ENCODE measurements around the gene PUS1.

Gene PUS1

DNA sequence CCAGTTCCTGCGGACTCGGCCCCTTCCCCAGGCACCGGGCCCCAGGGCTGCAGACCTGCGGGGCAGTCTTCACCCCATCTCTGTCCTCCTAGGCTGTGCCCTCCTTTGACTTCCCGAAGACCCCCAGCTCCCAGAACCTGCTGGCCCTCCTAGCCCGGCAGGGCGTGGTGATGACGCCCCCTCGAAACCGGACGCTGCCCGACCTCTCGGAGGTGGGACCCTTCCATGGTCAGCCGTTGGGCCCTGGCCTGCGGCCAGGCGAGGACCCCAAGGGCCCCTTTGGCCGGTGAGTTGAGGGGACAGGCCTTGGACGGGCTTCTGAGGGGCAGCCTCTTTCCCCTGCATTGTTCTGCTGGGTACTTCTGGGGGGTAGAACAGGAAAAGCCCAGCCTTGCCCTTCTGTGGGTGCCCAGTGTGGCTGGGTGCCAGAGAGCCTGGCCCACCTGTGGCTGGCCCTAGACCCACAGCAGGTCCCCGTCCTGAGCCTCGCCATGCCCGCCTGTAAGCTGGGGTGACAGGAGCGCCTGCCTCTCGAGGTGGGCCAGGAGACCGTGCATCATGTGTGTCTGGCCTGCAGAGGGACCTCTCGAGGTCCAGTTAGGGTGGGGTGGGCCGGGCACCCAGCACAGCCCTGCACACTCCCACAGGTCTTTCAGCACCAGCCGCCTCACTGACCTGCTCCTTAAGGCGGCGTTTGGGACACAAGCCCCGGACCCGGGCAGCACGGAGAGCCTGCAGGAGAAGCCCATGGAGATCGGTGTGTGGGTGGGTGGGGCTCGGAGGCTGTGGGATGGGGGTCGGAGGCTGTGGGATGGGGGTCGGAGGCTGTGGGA lies 12.6 kb upstream of the PUS1 start:
- Histone ChIP-seq H3K4me3 (no peak overlapping the region), H3K9me3 (no peaks in the 10 kb centered on the region), H3K36me3 (replicated peaks) (peaks cover 10% of the 10 kb centered on the region), H3K27me3 (ENCODE audit: low read depth) (no peaks in the 10 kb centered on the region), H3K4me1 (no peaks in the 10 kb centered on the region)
- in situ Hi-C loops (cut with MboI; ENCODE audit: low sequenced_read_pairs) = no loop called here
- DNase-seq (ENCODE audit: low spot score in 2 of 2) = no peak

DNA sequence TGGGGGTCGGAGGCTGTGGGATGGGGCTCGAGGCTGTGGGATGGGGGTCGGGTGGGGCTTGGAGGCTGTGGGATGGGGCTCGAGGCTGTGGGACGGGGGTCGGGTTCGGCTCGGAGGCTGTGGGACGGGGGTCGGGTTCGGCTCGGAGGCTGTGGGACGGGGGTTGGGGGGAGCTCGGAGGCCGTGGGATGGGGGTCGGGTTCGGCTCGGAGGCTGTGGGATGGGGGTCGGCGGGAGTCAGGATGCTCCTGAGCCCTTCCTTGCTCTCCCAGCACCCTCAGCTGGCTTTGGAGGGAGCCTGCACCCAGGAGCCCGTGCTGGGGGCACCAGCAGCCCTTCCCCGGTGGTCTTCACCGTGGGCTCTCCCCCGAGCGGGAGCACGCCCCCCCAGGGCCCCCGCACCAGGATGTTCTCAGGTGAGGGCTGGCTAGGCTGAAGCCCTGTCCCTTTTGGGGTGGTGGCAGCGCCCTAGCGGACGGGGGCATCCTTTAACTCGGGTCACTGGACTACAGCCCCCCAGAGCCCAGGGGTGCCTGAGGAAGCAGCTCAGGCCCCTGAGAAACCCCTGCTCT lies 11.9 kb upstream of the PUS1 start:
- no peaks in the 10 kb centered on the region for H3K4me1 ChIP-seq
- in situ Hi-C loops (cut with MboI; ENCODE audit: low sequenced_read_pairs) = no loop called here
- H3K9me3 ChIP-seq = no peaks in the 10 kb centered on the region
- H3K36me3 ChIP-seq (replicated peaks) = peaks cover 5% of the 10 kb centered on the region
- no peak overlapping the region for H3K4me3 ChIP-seq
- no peaks in the 10 kb centered on the region for H3K27me3 ChIP-seq (ENCODE audit: low read depth)
- no peak for DNase-seq (ENCODE audit: low spot score in 2 of 2)

DNA sequence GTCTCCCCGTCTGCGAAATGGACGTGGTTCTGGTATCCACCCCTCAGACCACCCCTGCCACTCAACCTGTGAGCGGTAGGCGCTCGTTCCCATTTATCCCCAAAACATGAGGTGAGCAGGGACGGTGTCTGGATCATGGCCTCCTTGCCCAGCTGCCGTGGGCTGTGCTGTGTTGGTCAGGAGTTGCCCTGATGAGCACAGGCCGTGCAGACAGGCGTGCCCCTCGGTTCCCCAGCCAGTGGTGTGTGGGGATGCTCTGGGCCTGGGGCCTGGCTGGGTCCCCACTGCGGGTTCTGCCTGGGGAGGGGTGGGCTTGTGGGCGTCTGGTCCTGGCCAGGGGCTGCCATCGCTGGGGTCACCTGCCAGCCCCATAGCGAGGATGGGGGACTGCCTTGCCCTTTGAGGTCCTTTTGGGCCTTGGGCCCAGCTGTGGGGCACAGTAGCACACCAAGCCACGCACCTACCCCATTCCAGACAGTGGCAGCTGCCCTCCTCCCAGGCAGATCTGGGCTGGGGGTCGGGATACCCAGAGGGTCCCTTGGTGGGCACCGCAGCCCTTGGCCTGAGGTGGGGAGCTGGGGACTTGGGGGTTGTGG lies 11.3 kb upstream of the PUS1 start:
- no peaks in the 10 kb centered on the region for H3K9me3 ChIP-seq
- DNase-seq (ENCODE audit: low spot score in 2 of 2) = no peak
- in situ Hi-C loops (cut with MboI; ENCODE audit: low sequenced_read_pairs) = no loop called here
- H3K4me3 ChIP-seq = no peak overlapping the region
- no peaks in the 10 kb centered on the region for H3K4me1 ChIP-seq
- no peaks in the 10 kb centered on the region for H3K27me3 ChIP-seq (ENCODE audit: low read depth)
- peaks cover 4% of the 10 kb centered on the region for H3K36me3 ChIP-seq (replicated peaks)

DNA sequence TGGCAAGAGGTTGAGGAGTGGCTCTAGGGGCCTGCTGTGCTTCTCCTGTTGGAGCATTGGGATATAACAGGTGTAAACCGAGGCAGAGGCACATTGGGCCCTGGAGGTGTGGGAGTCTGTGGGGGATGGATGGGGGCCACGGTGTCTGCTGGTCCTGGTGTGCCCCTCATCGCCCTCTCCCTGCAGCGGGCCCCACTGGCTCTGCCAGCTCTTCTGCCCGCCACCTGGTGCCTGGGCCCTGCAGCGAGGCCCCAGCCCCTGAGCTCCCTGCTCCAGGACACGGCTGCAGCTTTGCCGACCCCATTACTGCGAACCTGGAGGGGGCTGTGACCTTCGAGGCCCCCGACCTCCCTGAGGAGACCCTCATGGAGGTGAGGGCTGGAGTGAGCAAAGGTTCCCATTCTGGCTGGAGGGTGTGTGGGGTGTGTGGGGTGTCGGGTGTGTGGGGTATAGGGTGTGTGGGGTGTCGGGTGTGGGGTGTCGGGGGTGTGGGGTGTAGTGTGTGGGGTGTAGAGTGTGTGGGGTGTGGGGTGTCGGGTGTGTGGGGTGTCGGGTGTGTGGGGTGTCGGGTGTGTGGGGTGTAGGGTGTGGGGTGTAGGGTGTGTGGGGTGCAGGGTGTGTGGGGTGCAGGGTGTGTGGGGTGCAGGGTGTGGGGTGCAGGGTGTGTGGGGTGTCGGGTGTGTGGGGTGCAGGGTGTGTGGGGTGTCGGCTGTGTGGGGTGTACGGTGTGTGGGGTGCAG lies 10.6 kb upstream of the PUS1 start:
- DNase-seq (ENCODE audit: low spot score in 2 of 2) = no peak
- Histone ChIP-seq H3K4me1 (no peaks in the 10 kb centered on the region), H3K4me3 (no peak overlapping the region), H3K36me3 (replicated peaks) (peaks cover 4% of the 10 kb centered on the region), H3K27me3 (ENCODE audit: low read depth) (no peaks in the 10 kb centered on the region), H3K9me3 (no peaks in the 10 kb centered on the region)
- in situ Hi-C loops (cut with MboI; ENCODE audit: low sequenced_read_pairs) = no loop called here

DNA sequence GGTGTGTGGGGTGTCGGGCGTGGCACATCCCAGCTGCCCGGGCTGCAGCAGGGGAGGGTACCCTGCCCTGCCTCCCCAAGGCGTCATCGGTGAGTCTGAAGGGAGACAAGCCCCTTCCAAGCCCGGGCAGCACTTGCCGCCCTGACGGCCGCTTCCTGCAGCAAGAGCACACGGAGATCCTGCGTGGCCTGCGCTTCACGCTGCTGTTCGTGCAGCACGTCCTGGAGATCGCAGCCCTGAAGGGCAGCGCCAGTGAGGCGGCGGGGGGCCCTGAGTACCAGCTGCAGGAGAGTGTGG lies 10.1 kb upstream of the PUS1 start:
- in situ Hi-C loops (cut with MboI; ENCODE audit: low sequenced_read_pairs) = no loop called here
- no peak for DNase-seq (ENCODE audit: low spot score in 2 of 2)
- no peaks in the 10 kb centered on the region for H3K27me3 ChIP-seq (ENCODE audit: low read depth)
- no peak overlapping the region for H3K4me3 ChIP-seq
- no peaks in the 10 kb centered on the region for H3K9me3 ChIP-seq
- peaks cover 4% of the 10 kb centered on the region for H3K36me3 ChIP-seq (replicated peaks)
- no peaks in the 10 kb centered on the region for H3K4me1 ChIP-seq

DNA sequence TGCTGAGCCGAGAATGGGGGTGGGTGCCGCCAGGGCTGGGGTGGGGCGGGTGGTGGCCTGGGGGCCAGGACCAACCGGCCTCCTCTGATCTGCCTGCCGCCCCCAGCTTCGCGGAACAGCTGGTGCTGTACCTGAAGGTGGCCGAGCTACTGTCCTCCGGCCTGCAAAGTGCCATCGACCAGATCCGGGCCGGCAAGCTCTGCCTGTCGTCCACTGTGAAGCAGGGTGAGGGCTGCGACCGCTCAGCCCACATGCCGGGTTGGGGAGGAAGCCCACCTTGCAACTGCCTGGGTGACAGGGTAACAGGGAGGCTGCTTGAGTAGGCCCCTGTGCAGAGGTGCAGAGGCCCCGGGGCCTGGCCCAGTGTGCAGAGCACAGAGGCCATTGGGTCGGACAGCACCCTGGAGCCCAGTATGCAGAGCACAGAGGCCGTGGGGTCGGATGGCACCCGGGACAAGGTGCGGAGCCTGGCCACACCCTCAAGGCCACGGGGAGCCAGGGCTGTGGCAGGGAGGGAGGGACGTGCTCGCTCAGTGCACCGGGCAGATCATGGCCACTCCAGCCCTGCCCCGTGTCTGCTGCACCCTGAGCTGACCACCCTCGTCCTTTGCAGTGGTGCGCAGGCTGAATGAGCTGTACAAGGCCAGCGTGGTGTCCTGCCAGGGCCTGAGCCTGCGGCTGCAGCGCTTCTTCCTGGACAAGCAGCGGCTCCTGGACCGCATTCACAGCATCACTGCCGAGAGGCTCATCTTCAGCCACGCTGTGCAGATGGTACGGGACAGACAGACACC lies 9.5 kb upstream of the PUS1 start:
- no peaks in the 10 kb centered on the region for H3K9me3 ChIP-seq
- H3K4me3 ChIP-seq = no peak overlapping the region
- in situ Hi-C loops (cut with MboI; ENCODE audit: low sequenced_read_pairs) = no loop called here
- no peaks in the 10 kb centered on the region for H3K27me3 ChIP-seq (ENCODE audit: low read depth)
- H3K4me1 ChIP-seq = no peaks in the 10 kb centered on the region
- H3K36me3 ChIP-seq (replicated peaks) = peaks cover 4% of the 10 kb centered on the region
- no peak for DNase-seq (ENCODE audit: low spot score in 2 of 2)

DNA sequence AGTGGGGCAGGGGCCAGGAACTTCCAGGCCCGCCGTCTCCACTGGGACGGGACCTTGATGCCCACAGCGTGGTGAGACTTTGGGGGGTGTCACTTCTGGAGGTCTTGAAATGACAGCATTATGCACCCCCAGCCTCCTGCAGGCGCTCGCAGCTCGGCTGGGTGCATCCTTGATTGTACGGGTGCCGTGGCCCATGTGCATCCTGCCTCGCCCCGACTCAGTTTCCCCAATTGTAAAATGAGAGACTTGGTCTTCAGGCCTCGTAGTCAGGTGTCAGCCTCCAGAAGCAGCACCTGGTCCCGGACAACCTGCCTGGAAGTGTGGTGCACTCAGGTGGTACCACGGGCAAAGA lies 8.9 kb upstream of the PUS1 start:
- in situ Hi-C loops (cut with MboI; ENCODE audit: low sequenced_read_pairs) = no loop called here
- no peaks in the 10 kb centered on the region for H3K9me3 ChIP-seq
- H3K4me3 ChIP-seq = no peak overlapping the region
- DNase-seq (ENCODE audit: low spot score in 2 of 2) = no peak
- no peaks in the 10 kb centered on the region for H3K4me1 ChIP-seq
- H3K36me3 ChIP-seq (replicated peaks) = peaks cover 4% of the 10 kb centered on the region
- H3K27me3 ChIP-seq (ENCODE audit: low read depth) = no peaks in the 10 kb centered on the region

DNA sequence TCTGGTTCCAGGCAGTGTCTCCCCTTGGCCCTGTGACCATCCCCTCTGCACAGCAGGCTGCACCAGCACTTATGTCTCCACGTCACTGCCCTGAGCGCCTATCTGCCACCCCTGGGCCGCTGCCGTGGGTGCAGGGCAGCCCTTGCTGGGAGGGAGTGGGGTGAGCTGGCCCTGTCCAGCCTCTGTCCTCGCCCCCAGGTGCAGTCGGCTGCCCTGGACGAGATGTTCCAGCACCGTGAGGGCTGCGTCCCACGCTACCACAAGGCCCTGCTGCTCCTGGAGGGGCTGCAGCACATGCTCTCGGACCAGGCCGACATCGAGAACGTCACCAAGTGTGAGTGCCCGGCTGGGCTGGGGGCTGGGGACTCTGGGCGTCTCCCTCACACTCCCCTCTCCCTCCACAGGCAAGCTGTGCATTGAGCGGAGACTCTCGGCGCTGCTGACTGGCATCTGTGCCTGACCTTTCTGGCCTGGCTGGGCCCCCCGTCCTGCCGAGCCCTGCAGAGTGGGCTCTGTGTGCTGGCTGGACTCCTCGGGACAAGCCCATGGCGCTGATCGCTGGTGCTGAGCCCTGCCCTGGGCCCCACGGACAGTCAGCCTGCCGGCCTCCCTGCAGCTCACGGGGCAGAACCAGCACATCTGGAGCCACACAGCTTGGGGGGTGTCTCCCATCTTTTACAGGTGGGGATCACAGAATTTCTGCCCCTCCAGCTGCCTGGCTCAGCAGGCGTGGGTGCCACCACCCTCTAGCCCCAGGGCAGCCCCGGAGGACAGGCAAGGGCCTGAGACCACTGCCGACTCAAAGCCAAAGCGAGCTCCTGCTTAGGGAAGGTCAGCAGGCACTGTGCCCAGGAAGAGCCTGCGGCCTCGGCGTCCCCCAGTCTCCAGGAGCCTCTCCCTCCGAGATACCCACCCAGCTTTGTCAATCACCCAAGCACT lies 7.9 kb upstream of the PUS1 start:
- no peaks in the 10 kb centered on the region for H3K9me3 ChIP-seq
- no peak overlapping the region for H3K4me3 ChIP-seq
- H3K36me3 ChIP-seq (replicated peaks) = peaks cover 4% of the 10 kb centered on the region
- no peaks in the 10 kb centered on the region for H3K27me3 ChIP-seq (ENCODE audit: low read depth)
- H3K4me1 ChIP-seq = no peaks in the 10 kb centered on the region
- DNase-seq (ENCODE audit: low spot score in 2 of 2) = no peak
- in situ Hi-C loops (cut with MboI; ENCODE audit: low sequenced_read_pairs) = no loop called here

DNA sequence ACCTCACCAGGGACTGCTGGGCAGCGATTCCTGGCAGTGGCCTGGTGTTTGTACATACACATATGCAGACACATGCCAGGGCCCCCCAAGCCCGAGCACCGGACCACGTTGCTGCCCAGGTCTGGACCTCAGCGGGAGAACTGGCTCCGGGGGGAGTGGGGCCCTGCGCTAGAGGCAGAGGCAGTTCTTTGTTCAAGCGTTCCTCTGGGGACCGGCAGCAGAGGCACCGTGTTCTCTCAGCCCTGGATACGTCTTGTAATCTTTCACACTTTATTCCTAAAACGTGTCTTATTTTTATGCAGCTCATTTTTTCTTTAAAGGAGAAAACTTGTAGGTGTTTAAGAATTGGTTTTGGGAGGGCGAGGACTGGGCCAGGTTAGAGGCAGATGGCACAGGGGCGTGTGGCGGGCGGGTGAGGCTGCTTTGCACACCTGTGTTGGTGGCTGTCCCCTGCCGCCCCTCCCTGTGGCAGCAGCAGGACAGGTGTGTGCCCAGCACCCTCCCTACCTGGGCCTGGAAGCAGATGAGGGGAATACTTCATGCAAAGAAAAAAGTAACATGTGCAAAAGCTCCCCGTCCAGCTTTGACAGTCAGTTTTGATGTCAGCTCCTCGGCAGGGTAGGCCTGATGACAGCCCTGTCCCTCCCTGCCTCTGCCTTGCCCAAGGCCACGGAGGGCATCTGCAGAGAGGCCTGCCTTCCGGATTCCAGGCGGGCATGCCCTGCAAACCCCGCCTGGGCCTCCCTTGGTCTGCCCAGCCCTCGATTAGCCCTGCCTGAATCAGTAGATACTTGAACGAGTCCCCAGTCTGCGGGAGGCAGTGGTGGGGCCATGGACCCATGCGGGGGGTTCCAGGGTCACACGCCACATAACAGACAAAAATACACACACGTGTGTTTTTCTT lies 7.0 kb upstream of the PUS1 start:
- Histone ChIP-seq H3K4me1 (no peaks in the 10 kb centered on the region), H3K9me3 (no peaks in the 10 kb centered on the region), H3K36me3 (replicated peaks) (peaks cover 4% of the 10 kb centered on the region), H3K27me3 (ENCODE audit: low read depth) (no peaks in the 10 kb centered on the region), H3K4me3 (no peak overlapping the region)
- in situ Hi-C loops (cut with MboI; ENCODE audit: low sequenced_read_pairs) = no loop called here
- DNase-seq (ENCODE audit: low spot score in 2 of 2) = no peak

DNA sequence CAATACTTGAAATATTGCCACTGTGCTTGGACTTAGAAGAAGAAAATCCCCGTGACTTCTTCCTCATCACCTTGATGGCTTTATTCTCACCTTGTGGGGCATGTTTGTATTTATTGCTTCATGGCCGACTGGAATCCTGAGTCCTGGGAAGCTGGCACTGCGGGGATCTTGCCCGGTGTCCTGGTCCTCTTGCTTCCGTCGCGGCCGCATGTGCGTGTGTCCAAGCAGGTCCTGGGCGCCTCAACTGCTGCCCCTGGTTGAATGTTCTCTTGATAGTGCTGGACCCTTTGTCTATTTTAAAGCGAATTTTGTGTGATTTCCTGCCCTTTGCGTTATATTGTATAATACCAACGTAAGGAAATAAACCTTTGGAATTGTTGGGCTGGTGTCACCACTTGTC lies 6.3 kb upstream of the PUS1 start:
- Histone ChIP-seq H3K27me3 (ENCODE audit: low read depth) (no peaks in the 10 kb centered on the region), H3K36me3 (replicated peaks) (peaks cover 4% of the 10 kb centered on the region), H3K4me3 (no peak overlapping the region), H3K9me3 (no peaks in the 10 kb centered on the region), H3K4me1 (no peaks in the 10 kb centered on the region)
- in situ Hi-C loops (cut with MboI; ENCODE audit: low sequenced_read_pairs) = no loop called here
- no peak for DNase-seq (ENCODE audit: low spot score in 2 of 2)

DNA sequence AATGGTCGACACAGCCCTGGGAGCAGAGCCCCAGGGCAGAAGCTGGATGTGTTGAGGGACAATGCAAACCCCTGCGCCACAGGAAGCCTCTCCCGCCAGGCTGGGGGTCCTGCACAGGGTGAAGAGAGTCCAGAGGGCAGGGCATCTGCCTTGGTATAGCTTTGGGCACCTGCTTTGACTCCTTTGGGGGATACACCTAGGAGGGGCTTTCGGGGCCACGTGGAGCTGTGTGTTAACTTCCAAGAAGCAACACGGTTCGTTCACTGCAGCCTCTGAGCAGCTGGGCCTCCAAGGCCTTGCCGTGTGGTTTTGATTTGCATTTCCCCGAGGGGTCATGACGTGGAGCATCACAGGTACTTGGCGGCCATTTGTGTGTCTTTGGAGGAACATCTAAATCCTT lies 5.8 kb upstream of the PUS1 start:
- Histone ChIP-seq H3K27me3 (ENCODE audit: low read depth) (no peaks in the 10 kb centered on the region), H3K9me3 (no peaks in the 10 kb centered on the region), H3K4me3 (no peak overlapping the region), H3K4me1 (no peaks in the 10 kb centered on the region; the same call in 1 of the 2 replicates), H3K36me3 (replicated peaks) (peaks cover 4% of the 10 kb centered on the region)
- no peak for DNase-seq (ENCODE audit: low spot score in 2 of 2)
- in situ Hi-C loops (cut with MboI; ENCODE audit: low sequenced_read_pairs) = no loop called here

Measured in HAP-1 (cell line).